PC-9 (cell line): ENCODE data around the gene HSD17B8. TPM values are rescaled to one million over a fixed set of nuclear protein-coding genes. Genes with fewer than 3 reads are reported as not detected.

Experiments
- BruUV-seq: library from RNA; stranded (reverse); fragments of 400-500 nt; replicated peaks from 2 replicates; lab custom pipeline; 2021; lab: Mats Ljungman, UMichigan
- CTCF ChIA-PET: fragments of 300-600 bp; sonication (Branson Sonifier 250); formaldehyde crosslinking; loops from one replicate; lab custom pipeline; 2022; ENCODE audit warnings: antibody characterized with exemption; lab: Charles Lee
- POLR2A ChIA-PET: fragments of 300-600 bp; sonication (Branson Sonifier 250); formaldehyde crosslinking; loops from one replicate; lab custom pipeline; 2022; ENCODE audit warnings: antibody characterized with exemption; ENCODE audit not compliant: unreplicated experiment; lab: Charles Lee
- DNase-seq, 2 experiments: peaks; one replicate each; pipeline versions ENCODE4 v3.0.0 to v3.0.0-alpha.2; 2015 to 2022; ENCODE audit warnings: mixed read lengths in 1 of 2
- H2AFZ ChIP-seq: fragments of 200-600 bp; sonication (generic); 2 replicates; pipeline ENCODE4 v1.8.1; 2017; ENCODE audit warnings: antibody characterized with exemption
- H3F3A ChIP-seq: fragments of 200-600 bp; sonication (generic); 2 replicates; pipeline ENCODE4 v1.8.1; 2017; ENCODE audit warnings: antibody characterized with exemption, mild to moderate bottlenecking, low read depth; ENCODE audit not compliant: insufficient read depth
- H3K27ac ChIP-seq: fragments of 200-600 bp; sonication (generic); 2 replicates; pipeline ENCODE4 v1.6.1; 2016; ENCODE audit warnings: mixed run types
- H3K27me3 ChIP-seq: fragments of 200-600 bp; sonication (generic); 2 replicates; pipeline ENCODE4 v1.6.1; 2016; ENCODE audit warnings: low read depth, mixed run types; ENCODE audit not compliant: insufficient read depth
- H3K36me3 ChIP-seq: fragments of 200-600 bp; sonication (generic); 2 replicates; pipeline ENCODE4 v1.6.1; 2016; ENCODE audit warnings: low read depth, mixed run types
- H3K4me1 ChIP-seq: fragments of 200-600 bp; sonication (generic); replicated peaks from 2 replicates; pipeline ENCODE4 v1.6.1; 2016; ENCODE audit warnings: mixed run types; ENCODE audit not compliant: insufficient read depth
- H3K4me2 ChIP-seq: fragments of 200-600 bp; sonication (generic); 2 replicates; pipeline ENCODE4 v1.6.1; 2017; ENCODE audit warnings: mixed run types
- H3K4me3 ChIP-seq: fragments of 200-600 bp; sonication (generic); 2 replicates; pipeline ENCODE4 v1.6.1; 2016; ENCODE audit warnings: mixed run types
- H3K79me2 ChIP-seq: fragments of 200-600 bp; sonication (generic); 2 replicates; pipeline ENCODE4 v1.6.1; 2017; ENCODE audit warnings: low read depth, mixed run types
- H3K9me2 ChIP-seq: fragments of 200-600 bp; sonication (generic); 2 replicates; pipeline ENCODE4 v1.8.1; 2017; ENCODE audit warnings: mild to moderate bottlenecking; ENCODE audit not compliant: insufficient read depth
- H3K9me3 ChIP-seq: fragments of 200-600 bp; sonication (generic); 2 replicates; pipeline ENCODE4 v1.8.1; 2016; ENCODE audit warnings: low read depth; ENCODE audit not compliant: insufficient read depth
- H4K20me1 ChIP-seq: fragments of 200-600 bp; sonication (generic); 2 replicates; pipeline ENCODE4 v1.8.1; 2017; ENCODE audit not compliant: insufficient read depth
- CTCF ChIP-seq: fragments of 200-600 bp; sonication (generic); conservative IDR thresholded peaks from 2 replicates; pipeline ENCODE4 v1.6.1; 2017; ENCODE audit warnings: mixed run types, antibody characterized with exemption, mild to moderate bottlenecking, moderate library complexity
- EZH2 ChIP-seq: fragments of 200-600 bp; sonication (generic); IDR thresholded peaks from 2 replicates; pipeline ENCODE4 v1.8.0; 2017; ENCODE audit warnings: antibody characterized with exemption, low read depth
- intact Hi-C: fragments of 100-400 bp; cut with micrococcal nuclease; formaldehyde crosslinking; loops from one replicate; pipeline ENCODE4 v1.10.0; 2022; ENCODE audit not compliant: unreplicated experiment
- total RNA-seq: library from RNA; stranded (reverse); gene quantifications from 2 replicates; pipeline ENCODE4 v1.2.3, GENCODE V29; 2021

The HSD17B8 gene
- total RNA-seq, 1 experiment from 2014 or later = 16.4 TPM

DNA sequence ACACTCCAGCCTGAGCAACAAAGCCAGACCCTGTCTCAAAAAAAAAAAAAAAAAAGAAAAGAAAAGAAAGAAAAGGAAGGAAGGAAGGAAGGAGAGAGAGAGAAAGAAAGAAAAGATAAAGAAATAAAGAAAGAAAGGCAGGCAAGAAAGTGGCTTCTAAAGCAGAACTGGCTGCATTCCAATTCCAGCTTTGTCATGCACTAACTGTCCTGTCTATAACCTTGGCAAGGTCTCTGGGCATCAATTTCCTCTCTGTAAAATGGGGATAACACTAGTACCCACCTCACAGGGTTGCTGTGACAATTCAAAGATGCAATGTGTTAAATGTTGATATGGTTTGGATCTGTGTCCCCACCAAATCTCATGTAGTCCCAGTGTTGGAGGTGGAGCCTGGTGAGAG, 31.9 kb downstream of the HSD17B8 start:
- Histone ChIP-seq H3K4me2 (no peak overlapping the region), H3K36me3 (no peaks in the 10 kb centered on the region), H3K4me1 (no peaks in the 10 kb centered on the region), H4K20me1 (no peaks in the 10 kb centered on the region), H3F3A (no peaks in the 10 kb centered on the region), H3K27me3 (peaks cover 90% of the 10 kb centered on the region), H3K9me3 (no peaks in the 10 kb centered on the region), H2AFZ (no peak overlapping the region), H3K79me2 (no peaks in the 10 kb centered on the region), H3K9me2 (no peaks in the 10 kb centered on the region), H3K4me3 (no peak overlapping the region), H3K27ac (no peak overlapping the region)
- ChIA-PET CTCF (no interaction called here), POLR2A (interaction anchor here (0.7 kb wide), 1 partner anchor 114 kb away, joined by 16 read pairs; no protein-coding TSS in a partner anchor)
- no TSS peak for BruUV-seq
- no peak for TF ChIP-seq CTCF
- no peak for TF ChIP-seq EZH2
- intact Hi-C loops = no loop called here
- DNase-seq = no peak

- no peak overlapping the region for H3K4me3 ChIP-seq
- ChIA-PET CTCF (no interaction called here), POLR2A (interaction anchor here (0.7 kb wide), 1 partner anchor 115 kb away, joined by 16 read pairs; no protein-coding TSS in a partner anchor)
- no peak for TF ChIP-seq CTCF
- no peak for TF ChIP-seq EZH2
- no peaks in the 10 kb centered on the region for H3K4me1 ChIP-seq
- H3K27ac ChIP-seq = no peak overlapping the region
- no TSS peak for BruUV-seq
- no peak overlapping the region for H3K4me2 ChIP-seq
- H3F3A ChIP-seq = no peaks in the 10 kb centered on the region
- intact Hi-C loops = no loop called here
- H4K20me1 ChIP-seq = no peaks in the 10 kb centered on the region
- no peak for DNase-seq
- no peaks in the 10 kb centered on the region for H3K9me3 ChIP-seq
- H3K79me2 ChIP-seq = no peaks in the 10 kb centered on the region
- H2AFZ ChIP-seq = no peak overlapping the region
- H3K27me3 ChIP-seq = peaks cover 91% of the 10 kb centered on the region
- no peaks in the 10 kb centered on the region for H3K9me2 ChIP-seq
- no peaks in the 10 kb centered on the region for H3K36me3 ChIP-seq
Measured at GRCh38 chr6:33236852-33237251, 32.4 kb downstream of the HSD17B8 start.

DNA sequence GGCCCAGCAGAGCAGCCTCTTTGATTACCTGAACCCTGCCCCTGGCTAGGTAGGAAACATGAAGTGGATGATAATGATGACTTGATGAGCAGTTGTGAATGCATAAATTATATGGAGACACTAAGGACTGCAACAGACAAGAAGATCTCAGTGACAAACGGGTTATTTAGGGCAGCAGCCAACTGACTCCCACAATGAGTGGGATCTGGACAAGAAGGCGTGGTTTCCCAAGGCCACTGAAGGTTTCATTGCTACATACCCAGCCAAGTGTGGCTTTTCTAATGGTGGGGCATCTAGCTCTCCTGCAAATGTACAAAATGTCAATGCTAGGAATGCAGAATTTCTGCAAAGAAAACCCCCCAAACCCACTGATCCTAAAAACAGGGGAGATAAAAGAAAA, 33.3 kb downstream of the HSD17B8 start:
- H4K20me1 ChIP-seq = no peaks in the 10 kb centered on the region
- CTCF ChIA-PET = no interaction called here
- TF ChIP-seq EZH2 (no peak), CTCF (no peak)
- H3K9me3 ChIP-seq = no peaks in the 10 kb centered on the region
- no TSS peak for BruUV-seq
- no peaks in the 10 kb centered on the region for H3K4me1 ChIP-seq
- peaks cover 94% of the 10 kb centered on the region for H3K27me3 ChIP-seq
- H3K9me2 ChIP-seq = no peaks in the 10 kb centered on the region
- H3K27ac ChIP-seq = no peak overlapping the region
- intact Hi-C loops = no loop called here
- no peak overlapping the region for H3K4me3 ChIP-seq
- H2AFZ ChIP-seq = no peak overlapping the region
- H3K4me2 ChIP-seq = no peak overlapping the region
- no peaks in the 10 kb centered on the region for H3K79me2 ChIP-seq
- DNase-seq = no peak
- no peaks in the 10 kb centered on the region for H3K36me3 ChIP-seq
- POLR2A ChIA-PET = no interaction called here
- H3F3A ChIP-seq = no peaks in the 10 kb centered on the region
